HG03575 (cell line): Measurements from ENCODE around the gene MFF.
"Not testable (repeated sequence)": the region's sequence is repeated elsewhere in the genome, so short reads cannot be mapped to it uniquely, and the experiment has no call there.

Experiments used
- ATAC-seq: cut with Tn5 transposase; IDR thresholded peaks from one replicate; pipeline ENCODE4 v1.9.1; 2021; ENCODE audit not compliant: unreplicated experiment, insufficient number of reproducible peaks, low FRiP score; ENCODE audit errors: extremely low read depth

Gene MFF

GRCh38 chr2:227325839-227326195, 766 bp downstream of the MFF start:
- ATAC-seq, result peak; percentile 2

- no peak for ATAC-seq
Observed at GRCh38 chr2:227326783-227327182, 1.7 kb downstream of the MFF start.

- ATAC-seq, result no peak
Observed at GRCh38 chr2:227335713-227336112, 10.7 kb downstream of the MFF start.

DNA sequence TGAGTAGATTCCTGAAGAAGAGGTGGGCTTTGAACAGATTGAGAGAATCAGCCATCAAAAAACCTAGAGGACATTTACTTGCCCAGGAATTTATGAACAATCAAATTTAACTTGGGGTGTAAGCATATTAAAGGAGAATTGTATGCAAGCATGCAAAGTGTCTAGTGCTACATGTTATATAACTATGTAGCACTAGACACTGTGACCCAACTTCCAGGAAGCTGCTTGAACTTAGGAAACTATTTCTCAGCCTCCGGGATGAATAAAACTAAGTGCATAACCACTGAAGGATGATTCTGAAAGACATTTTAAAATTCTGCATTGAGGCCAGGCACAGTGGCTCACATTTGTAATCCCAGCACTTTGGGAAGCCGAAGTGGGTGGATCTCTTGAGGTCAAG, 12.4 kb downstream of the MFF start:
- no peak for ATAC-seq

- ATAC-seq, result no peak
Observed at GRCh38 chr2:227339098-227339599, 14.1 kb downstream of the MFF start.

GRCh38 chr2:227340106-227340505, 15.1 kb downstream of the MFF start:
- no peak for ATAC-seq

GRCh38 chr2:227341553-227341952, 16.5 kb downstream of the MFF start:
- no peak for ATAC-seq

- ATAC-seq, result no peak
Observed at GRCh38 chr2:227344231-227344630, 19.2 kb downstream of the MFF start.

DNA sequence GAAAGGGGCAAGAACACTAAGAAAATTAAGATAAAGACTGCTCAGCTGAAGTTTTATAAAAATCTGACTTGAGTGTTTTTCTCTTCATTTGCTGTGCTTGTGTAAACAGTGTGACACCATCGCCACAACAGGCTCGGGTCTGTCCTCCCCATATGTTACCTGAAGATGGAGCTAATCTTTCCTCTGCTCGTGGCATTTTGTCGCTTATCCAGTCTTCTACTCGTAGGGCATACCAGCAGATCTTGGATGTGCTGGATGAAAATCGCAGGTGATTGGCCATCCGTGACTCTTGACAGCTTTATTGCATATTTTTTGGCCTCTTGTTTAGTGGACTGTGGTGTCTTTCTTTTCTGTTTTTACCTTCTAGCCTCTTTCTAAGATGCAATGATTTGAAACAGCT, 22.1 kb downstream of the MFF start:
- no peak for ATAC-seq

DNA sequence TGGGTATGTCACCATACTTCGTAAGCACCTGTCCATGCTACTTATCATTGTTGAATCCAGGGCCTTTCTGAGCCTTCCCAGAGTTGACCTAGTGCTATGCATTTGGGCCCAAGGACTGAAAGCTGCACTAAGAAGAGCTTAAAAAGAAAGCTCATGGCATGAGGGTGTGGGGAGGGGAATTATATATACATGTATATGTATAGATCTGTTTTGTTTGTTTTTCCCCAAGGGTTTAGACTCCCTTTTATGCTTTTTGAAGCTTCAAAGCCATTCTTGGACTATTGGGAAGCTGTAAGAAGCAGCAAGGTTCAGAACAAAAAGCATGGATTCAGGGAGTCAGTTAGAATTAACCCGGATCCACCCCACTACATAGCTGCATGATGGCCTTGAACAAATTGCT, 23.3 kb downstream of the MFF start:
- ATAC-seq, result no peak

DNA sequence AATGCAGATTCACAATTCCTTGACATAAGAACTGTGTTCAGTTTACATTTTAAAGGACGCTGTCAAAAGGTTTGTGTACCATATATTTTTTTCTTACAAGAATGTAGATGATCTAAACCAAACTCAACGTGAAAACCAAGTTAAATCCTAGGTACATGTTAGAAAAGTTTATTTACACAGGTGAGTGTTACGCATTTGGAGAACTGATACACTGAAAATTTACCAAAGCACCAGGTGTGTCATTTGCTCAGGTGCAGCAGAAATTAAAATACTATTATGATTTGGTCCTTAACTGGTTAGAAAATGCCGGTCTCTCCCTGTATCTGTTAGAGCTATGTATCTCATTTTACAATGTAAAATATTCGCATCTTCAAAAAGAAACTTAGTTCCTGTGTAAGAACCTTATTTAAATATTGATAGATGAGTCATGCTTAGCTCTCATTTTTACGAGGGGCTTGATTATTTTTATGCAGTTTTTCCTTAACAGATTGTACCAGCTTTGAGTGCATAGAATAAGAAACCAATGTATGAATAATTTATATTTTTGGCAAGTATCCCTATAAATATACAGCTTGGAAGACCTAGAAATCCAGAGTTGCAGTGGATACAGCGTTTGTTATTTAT, 25.1 kb downstream of the MFF start:
- no peak for ATAC-seq

DNA sequence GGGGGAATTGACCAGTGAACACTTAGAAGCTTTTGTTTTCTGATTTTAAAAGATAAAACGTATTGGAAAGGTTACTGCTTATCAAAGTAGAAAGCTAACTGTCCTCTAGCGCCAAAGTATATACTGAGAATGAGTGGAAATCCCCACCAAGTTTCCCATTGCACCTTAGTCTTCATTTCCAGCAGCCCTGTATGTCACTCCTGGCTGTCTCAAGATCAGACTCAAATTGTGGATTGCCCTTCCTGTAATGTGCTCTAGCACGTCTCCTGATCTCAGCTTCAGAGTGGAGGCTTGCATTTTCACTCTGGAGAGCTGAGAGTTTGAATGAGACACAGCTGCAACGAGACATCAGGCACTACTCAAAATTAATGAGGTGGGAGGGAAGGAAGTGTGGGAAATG, 26.6 kb downstream of the MFF start:
- ATAC-seq, result no peak

GRCh38 chr2:227360351-227360750, 35.3 kb downstream of the MFF start:
- no peak for ATAC-seq

- ATAC-seq, result no peak
Observed at GRCh38 chr2:227363756-227364155, 38.7 kb downstream of the MFF start.

DNA sequence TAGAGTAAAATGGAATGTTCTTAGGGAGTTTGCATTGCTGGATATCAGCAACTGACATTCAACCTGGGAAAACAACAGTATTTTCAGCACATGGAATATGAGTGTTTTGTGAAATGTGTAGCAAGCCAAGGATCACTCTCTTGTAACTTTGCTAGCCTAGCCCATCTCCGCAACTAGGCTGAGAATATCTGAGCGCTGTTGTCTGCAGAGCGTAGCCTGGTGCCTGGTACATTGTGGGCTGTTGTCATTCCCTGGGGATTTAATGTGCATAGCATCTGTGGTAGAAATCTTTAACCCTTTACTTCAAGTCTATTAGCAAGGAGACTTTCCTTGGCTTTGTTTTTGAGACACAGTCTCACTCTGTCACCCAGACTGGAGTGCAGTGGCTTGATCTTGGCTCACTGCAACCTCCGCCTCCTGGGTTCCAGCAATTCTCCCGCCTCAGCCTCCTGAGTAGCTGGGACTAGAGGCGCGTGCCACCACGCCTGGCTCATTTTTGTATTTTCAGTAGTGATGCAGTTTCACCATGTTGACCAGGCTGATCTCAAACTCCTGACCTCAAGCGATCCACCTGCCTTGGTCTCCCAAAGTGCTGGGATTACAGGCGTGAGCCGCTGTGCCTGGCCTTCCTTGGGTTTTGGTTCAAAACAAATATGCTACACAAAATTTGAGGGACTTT, 39.7 kb downstream of the MFF start:
- ATAC-seq, result not testable (repeated sequence)

- ATAC-seq, result no peak
Observed at GRCh38 chr2:227365833-227366232, 40.8 kb downstream of the MFF start.

- no peak for ATAC-seq
Observed at GRCh38 chr2:227366769-227367426, 41.8 kb downstream of the MFF start.

DNA sequence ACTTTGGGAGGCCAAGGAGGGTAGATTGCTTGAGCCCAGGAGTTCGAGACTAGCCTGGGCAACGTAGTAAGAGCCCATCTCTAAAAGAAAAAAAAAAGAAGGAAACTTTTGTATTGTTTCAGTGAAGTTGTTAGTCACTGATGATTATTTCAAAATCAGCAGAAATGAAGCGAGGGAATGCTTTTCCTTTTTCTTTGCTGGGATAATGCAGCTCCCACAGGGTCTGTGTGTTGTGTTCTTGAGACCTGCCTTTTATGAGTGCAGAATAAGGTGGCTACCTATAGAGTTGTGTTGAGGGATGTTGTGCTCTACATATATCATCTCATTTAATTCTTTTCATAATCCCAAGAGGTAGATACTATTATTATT, 42.4 kb downstream of the MFF start:
- ATAC-seq, result no peak

GRCh38 chr2:227368574-227368973, 43.5 kb downstream of the MFF start:
- ATAC-seq, result no peak

DNA sequence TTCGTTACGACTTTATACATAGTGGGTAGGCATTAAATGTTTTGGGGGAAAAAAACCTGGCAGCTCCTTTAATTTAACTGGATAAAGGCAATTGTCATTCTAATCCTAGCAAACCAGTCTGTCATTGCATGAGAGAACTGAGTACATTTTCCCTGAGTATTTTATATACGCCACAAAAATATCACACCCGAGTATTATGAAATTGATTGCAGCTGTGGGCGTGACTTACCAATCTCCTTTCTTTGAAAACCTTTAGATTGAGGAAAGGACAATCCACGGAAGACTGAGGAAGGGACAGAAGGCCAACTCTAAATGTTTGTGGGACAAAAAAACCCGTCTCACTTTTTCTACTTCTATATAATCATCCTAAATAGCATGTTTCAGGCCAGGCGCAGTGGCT, 45.0 kb downstream of the MFF start:
- no peak for ATAC-seq
